T47D (cell line): ENCODE results near the gene TCTN2.

Experiments used
- DNase-seq, 2 experiments: peaks; one replicate each; pipeline versions ENCODE4 v3.0.0 to v3.0.0-alpha.2; 2011 to 2012; ENCODE audit warnings: low read depth in 1 of 2, low spot score in 1 of 2
- JUND ChIP-seq: IDR thresholded peaks from 2 replicates; pipeline ENCODE4 v1.6.1; 2012; ENCODE audit warnings: low read depth
- in situ Hi-C: cut with HindIII; loops from 2 replicates; pipeline ENCODE4 v1.10.0; 2016; ENCODE audit warnings: low sequenced_read_pairs, low pct_unique_long_range_greater_than_20kb

Gene TCTN2

GRCh38 chr12:123659996-123660727 lies 10.8 kb upstream of the TCTN2 start:
- no peak for TF ChIP-seq JUND
- in situ Hi-C loops = no loop called here
- no peak for DNase-seq

DNA sequence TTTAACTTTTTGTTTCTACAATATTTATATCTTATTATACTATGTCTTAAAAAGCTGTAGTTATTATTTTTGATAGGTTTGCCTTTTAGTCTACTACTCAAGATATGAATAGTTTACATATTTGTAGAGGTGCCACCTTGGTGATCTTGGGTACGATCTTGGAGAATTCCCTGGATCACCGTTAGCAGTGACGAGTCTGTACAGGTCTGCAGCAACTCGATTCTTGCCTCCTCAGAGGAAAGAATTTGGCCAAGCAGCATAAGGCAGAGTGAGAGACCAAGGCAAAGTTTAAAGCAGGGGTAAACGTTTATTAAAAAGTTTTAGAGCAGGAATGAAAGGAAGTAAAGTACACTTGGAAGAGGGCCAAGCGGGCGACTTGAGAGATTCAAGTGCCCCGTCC lies 3.1 kb upstream of the TCTN2 start:
- DNase-seq = no peak
- in situ Hi-C loops = no loop called here
- TF ChIP-seq JUND = no peak

- TF ChIP-seq JUND = no peak
- DNase-seq = no peak
- in situ Hi-C loops = no loop called here
Measured at GRCh38 chr12:123671876-123672275, 963 bp downstream of the TCTN2 start.

DNA sequence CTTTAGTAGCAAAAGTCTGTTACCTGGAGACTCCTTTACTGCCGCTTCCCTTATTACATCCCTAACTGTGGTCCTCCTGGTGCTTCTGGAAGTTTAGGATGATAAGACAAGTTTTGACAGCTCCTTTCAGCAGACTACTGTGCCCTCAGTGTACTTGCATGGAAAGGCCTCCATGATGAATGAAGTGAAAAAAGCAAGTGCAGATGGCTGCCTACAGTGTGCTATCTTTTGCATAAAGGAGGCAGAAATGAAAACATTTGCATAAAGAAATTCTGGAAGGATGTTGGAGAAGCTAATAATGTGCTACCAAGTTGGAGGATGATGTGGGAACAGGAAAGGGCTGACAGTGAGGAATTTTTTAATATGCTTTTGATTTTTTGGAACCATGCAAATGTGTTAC lies 4.5 kb downstream of the TCTN2 start:
- no peak for DNase-seq
- no peak for TF ChIP-seq JUND
- in situ Hi-C loops = no loop called here

DNA sequence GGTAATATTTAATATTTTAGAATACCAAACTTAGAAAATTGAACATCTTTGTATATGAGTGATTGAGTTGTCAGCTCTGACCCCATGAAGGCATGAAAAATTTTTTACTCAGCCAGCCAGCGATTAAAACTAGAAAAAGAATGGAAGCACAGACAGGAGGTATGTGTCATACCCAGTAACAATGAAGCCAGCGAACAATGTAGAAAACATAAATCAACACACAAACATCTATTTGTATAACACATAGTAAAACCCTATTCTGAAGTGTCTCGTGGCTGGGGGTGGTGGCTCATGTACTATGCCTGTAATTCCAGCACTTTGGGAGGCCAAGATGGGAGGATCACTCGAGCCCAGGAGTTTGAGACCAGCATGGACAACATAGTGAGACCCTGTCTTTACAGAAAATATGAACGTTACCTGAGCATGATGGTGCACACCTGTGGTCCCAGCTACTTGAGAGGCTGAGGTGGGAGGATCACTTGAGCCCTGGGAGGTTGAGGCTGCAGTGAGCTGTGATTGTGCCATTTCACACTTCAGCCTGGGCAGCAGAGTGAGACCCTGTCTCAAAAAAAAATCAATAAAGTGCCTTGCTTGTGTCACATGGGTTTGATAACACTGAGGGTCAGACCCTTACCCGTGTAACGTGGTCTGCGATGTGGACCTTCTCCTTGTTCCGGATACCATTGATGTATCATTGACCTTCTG lies 5.9 kb downstream of the TCTN2 start:
- no peak for TF ChIP-seq JUND
- in situ Hi-C loops = no loop called here

GRCh38 chr12:123678981-123679380 lies 8.1 kb downstream of the TCTN2 start:
- in situ Hi-C loops = no loop called here
- DNase-seq = no peak
- TF ChIP-seq JUND = no peak

More for the DNA sequence above, 5.9 kb downstream of the TCTN2 start:
- DNase-seq = no peak

GRCh38 chr12:123681605-123682004 lies 10.7 kb downstream of the TCTN2 start:
- DNase-seq = no peak

DNA sequence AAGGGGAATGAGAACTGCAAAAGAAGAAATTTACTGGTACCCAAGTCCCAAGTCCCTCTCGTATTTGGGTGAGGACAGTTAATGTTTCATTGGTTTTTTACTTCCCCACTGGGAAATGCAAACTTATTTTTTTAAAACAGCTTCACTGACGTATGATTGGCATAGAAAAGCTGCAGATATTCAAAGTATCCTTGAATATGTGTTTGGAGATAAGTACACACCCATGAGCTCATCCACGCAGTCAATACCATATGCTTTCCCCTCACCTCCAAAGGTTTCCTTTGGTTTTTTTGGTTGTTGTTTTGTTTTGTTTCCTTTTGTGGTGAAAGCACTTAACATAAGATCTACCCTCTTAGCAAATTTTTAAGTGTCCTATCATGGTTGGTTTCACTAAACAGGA lies 13.1 kb downstream of the TCTN2 start:
- no peak for DNase-seq
- TF ChIP-seq JUND = no peak
- in situ Hi-C loops = no loop called here

More at GRCh38 chr12:123681605-123682004, 10.7 kb downstream of the TCTN2 start:
- in situ Hi-C loops = no loop called here
- no peak for TF ChIP-seq JUND

GRCh38 chr12:123686636-123687190 lies 15.8 kb downstream of the TCTN2 start:
- in situ Hi-C loops = no loop called here
- TF ChIP-seq JUND = no peak
- DNase-seq = no peak

GRCh38 chr12:123690191-123690840 lies 19.4 kb downstream of the TCTN2 start:
- DNase-seq = no peak
- no peak for TF ChIP-seq JUND
- in situ Hi-C loops = no loop called here

- TF ChIP-seq JUND = no peak
- peak; percentile 67 to 88 for DNase-seq
- in situ Hi-C loops = no loop called here
Measured at GRCh38 chr12:123696207-123696606, 25.3 kb downstream of the TCTN2 start.

DNA sequence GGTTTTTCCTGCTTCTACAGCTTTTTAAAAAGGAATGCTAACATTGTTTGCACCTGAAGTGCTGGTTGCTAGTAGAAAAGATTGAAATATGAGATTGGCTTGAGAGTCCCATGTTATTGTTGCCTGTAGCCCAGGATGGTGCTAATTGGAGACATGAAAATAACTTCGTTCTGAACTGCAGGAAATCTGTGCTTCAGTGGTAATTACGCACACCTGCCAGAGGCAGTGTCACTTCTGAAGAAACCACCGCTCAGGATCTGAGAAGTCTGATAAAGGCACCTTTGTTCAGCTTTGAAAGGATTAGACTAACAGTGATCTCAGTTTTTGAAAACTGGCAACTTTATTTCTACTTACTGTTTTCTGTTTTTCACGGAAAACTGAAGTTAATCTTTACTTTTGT lies 25.7 kb downstream of the TCTN2 start:
- TF ChIP-seq JUND = no peak
- in situ Hi-C loops = no loop called here
- peak in 1 of 2 experiments; percentile 49 for DNase-seq

- DNase-seq = peak in 1 of 2 experiments; percentile 65
- TF ChIP-seq JUND = no peak
- in situ Hi-C loops = no loop called here
Measured at GRCh38 chr12:123705935-123706334, 35.0 kb downstream of the TCTN2 start.
